SK-N-SH (cell line): ENCODE data around the gene MAP1A.

ENCODE experiments used
- POLR2AphosphoS5 ChIP-seq: IDR thresholded peaks from 2 replicates; pipeline ENCODE4 v1.6.1; 2012; ENCODE audit warnings: low read depth, low read length
- TF ChIP-seq, protein P1 (sequence below): fragments of 200-600 bp; sonication (generic); IDR thresholded peaks from 2 replicates; pipeline ENCODE4 v1.6.1; 2017; ENCODE audit warnings: antibody characterized with exemption, mild to moderate bottlenecking, moderate library complexity

- TF ChIP-seq POLR2AphosphoS5: no peak
- TF ChIP-seq, protein P1, sequence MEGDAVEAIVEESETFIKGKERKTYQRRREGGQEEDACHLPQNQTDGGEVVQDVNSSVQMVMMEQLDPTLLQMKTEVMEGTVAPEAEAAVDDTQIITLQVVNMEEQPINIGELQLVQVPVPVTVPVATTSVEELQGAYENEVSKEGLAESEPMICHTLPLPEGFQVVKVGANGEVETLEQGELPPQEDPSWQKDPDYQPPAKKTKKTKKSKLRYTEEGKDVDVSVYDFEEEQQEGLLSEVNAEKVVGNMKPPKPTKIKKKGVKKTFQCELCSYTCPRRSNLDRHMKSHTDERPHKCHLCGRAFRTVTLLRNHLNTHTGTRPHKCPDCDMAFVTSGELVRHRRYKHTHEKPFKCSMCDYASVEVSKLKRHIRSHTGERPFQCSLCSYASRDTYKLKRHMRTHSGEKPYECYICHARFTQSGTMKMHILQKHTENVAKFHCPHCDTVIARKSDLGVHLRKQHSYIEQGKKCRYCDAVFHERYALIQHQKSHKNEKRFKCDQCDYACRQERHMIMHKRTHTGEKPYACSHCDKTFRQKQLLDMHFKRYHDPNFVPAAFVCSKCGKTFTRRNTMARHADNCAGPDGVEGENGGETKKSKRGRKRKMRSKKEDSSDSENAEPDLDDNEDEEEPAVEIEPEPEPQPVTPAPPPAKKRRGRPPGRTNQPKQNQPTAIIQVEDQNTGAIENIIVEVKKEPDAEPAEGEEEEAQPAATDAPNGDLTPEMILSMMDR: no peak
These were observed 28.0 kb downstream of the MAP1A start for GRCh38 chr15:43545426-43545825.
